Hepatocyte (in vitro differentiated cells): Measurements from ENCODE around the gene DUOX2.
"Not testable (repeated sequence)": the region's sequence is repeated elsewhere in the genome, so short reads cannot be mapped to it uniquely, and the experiment has no call there.

Experiments
- CTCF ChIP-seq: fragments of 200-600 bp; sonication (generic); IDR thresholded peaks from 2 replicates; pipeline ENCODE4 v1.5.1; 2016; ENCODE audit warnings: antibody characterized with exemption, mild to moderate bottlenecking; ENCODE audit not compliant: poor library complexity
- EZH2 ChIP-seq: fragments of 200-600 bp; sonication (generic); IDR thresholded peaks from 2 replicates; pipeline ENCODE4 v1.6.1; 2016; ENCODE audit warnings: antibody characterized with exemption, mild to moderate bottlenecking, borderline replicate concordance
- EZH2phosphoT487 ChIP-seq: fragments of 200-600 bp; sonication (generic); IDR thresholded peaks from one replicate; pipeline ENCODE4 v1.6.1; 2018; ENCODE audit warnings: antibody characterized with exemption, mild to moderate bottlenecking, low read depth, moderate library complexity; ENCODE audit not compliant: unreplicated experiment, severe bottlenecking

GRCh38 chr15:45058690-45059675 lies 55.0 kb downstream of the DUOX2 start:
- TF ChIP-seq CTCF, EZH2, EZH2phosphoT487: not testable (repeated sequence)
